ENCODE results near the gene PPEF2.
"Not testable (repeated sequence)": the region's sequence is repeated elsewhere in the genome, so short reads cannot be mapped to it uniquely, and the experiment has no call there.

Gene PPEF2

GRCh38 chr4:75891611-75892010 is 10.6 kb downstream of the PPEF2 start:
- DNase-seq = no peak

DNA sequence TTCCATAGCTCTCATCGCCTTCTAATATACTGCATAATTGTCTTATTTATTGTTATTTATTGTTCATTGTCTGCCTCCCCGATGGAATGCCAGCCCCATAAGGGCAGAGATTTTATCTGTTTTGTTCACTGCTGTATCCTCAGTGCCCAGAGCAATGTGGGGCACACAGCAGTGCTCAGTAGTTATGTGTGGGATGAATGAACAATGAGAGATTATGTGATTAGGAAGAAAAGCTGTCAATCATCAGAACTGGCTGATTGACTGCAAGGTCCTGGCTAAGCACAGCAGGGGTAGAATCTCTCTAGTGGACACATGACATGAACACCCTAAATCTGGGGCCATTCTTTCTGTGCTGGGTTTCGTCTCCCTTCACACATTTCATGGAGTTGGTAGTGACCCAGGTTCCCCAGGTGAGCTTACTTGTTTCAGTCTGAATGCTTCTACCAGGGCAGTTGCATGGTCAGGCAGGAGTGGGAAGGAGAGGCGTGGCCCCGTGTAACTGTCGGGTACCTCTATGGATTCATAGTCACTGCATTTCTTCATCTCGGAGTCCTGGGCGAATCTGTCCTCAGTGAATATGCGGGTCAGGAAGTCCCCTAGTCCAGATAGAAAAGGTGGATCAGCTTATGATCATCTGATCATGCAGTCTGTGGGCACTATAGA is 12.6 kb downstream of the PPEF2 start:
- no peak for DNase-seq

GRCh38 chr4:75886104-75886503 is 16.1 kb downstream of the PPEF2 start:
- no peak for DNase-seq

GRCh38 chr4:75881476-75881875 is 20.8 kb downstream of the PPEF2 start:
- DNase-seq = no peak

DNA sequence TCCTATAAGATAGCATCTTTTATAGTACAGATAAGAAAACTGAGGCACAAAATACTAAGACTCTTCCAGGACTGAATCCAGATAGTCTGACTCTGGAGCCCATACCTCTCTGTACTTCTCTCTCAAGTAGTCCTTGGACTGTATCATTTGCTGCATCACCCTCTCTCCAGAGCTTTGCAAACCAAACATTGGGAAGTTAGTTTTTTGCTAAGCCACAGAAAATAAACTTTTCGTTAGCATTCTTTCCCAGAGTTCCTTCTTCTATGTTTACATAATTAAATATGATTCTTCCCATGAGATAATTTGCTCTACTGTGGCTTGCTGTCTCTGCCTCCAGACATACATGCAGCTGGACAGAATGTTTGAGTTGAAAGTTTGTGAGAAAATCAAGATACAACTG is 22.0 kb downstream of the PPEF2 start:
- no peak for DNase-seq

DNA sequence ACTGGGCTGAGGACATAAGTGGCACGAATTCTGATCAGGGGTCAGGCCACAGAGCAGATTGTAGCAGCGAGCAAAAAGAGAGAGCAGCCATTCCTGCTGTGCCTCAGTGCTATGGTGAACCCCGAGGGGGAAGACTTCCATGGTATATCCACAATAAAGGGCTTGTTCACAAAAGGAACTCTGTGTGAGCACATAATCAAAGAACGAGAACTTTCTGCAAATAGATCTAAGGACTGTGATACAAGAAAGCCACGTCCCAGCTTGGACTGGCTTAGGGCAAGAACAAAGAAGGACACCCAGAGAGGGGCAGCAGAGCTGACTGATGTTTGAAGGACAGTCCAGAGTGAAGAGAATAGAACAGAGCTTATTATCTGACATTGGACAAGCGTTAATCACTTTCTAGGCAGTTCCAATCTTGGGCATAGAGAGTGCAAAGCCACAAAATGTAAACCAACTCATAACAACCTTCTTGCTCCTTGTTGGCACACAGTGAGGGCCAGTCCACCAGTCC is 24.0 kb downstream of the PPEF2 start:
- no peak for DNase-seq

DNA sequence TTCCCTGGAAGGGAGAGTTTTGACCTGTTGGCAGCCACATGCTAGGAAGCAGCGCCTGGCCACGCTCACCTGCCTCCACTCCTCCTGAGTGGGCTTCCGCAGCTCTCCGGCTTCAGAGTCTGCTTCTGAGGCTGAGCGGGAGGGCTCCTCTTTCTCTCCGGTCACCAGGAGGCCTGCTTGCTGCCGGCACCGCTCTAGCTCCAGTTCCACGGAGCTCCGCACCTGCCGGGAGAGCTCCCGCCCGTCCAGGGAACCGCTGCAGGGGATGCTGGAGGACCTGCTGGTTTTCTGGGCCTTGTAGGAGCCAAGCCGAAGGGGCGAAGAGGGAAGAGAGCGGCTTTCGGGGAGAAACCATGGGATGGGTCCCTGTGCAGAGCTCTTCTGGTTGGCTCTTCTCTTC is 26.0 kb downstream of the PPEF2 start:
- no peak for DNase-seq

- no peak for DNase-seq
Measured at GRCh38 chr4:75869100-75869499, 33.2 kb downstream of the PPEF2 start.

- DNase-seq = no peak
Measured at GRCh38 chr4:75867130-75867529, 35.1 kb downstream of the PPEF2 start.

- no peak for DNase-seq
Measured at GRCh38 chr4:75860606-75861005, 41.6 kb downstream of the PPEF2 start.

DNA sequence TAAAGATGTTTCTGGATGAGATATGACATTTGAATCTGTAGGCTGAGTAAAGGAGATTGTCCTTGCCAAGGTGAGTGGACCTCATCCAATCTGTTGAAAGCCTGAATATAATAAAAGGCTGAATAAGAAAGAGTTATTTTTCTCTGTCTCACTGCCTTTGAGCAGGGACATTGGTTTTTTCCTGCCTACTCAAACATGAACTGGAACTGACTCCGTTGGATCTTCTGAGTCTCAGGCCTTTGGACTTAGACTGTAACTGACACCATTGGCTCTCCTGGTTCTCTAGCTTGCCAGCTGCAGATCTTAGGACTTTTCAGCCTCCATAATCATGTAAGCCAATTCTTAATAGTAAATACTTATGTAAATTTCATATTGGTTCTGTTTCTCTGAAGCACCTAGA is 43.5 kb downstream of the PPEF2 start:
- DNase-seq = no peak

- DNase-seq = no peak
Measured at GRCh38 chr4:75849461-75849860, 52.8 kb downstream of the PPEF2 start.

DNA sequence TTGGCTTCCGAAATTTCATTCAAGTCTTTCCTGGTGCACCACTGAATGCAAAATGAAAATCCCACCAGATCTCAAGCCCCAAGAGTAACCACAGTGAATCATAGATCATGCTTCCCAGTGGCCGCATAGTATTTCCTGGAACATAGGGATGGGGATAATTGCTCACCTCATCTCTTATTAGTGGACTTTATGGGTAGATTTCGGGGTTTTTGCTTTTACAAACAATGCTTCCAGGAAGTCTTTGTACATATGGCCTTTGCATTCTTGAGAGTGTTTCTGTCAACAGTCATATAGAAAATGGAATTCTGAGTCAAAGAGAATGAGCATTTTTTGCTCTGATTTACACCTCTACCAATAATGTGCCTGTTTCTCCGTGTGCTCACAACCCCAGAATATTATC is 53.4 kb downstream of the PPEF2 start:
- DNase-seq = no peak

DNA sequence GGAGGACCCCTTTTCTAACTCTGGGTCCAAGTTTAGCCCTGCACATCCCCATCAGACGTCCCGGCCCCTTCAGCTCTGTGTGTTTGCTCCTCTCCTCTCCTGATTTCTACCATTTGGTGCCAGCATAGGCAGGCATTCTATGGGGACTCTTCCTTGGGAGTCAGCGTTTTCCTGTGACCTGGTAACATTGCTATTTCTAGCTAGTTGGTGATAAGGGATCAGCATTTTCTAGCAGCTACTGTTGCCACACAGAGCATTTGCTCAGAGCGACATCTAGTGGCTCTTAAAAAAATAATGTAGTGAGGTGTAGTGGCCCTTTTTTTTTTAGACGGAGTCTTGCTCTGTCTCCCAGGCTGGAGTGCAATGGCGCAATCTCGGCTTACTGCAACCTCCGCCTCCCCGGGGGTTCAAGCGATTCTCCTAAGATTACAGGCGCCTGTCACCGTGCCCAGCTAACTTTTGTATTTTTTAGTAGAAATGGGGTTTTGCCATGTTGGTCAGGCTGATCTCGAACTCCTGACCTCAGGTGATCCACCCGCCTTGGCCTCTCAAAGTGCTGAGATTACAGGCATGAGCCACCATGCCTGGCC is 54.0 kb downstream of the PPEF2 start:
- not testable (repeated sequence) for DNase-seq

DNA sequence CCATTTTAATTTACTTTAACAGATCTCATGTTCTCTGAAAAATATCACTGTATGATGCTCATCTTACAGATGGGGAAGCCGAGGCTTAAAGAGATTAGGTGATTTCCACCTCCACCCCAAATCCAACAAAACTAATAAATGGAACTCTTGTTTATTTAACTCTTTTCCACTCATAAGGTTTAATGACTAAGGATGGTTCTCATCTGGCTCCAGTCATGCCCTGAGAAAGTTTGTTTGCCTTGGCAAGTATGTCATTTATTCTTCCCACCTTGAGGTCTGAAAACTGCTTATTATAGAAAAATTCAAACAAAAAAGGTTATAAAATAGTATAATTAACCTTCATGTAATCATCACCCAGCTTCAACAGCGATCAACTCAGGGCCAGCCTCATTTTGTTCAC is 56.3 kb downstream of the PPEF2 start:
- no peak for DNase-seq

GRCh38 chr4:75844151-75844662 is 58.0 kb downstream of the PPEF2 start:
- DNase-seq = no peak

DNA sequence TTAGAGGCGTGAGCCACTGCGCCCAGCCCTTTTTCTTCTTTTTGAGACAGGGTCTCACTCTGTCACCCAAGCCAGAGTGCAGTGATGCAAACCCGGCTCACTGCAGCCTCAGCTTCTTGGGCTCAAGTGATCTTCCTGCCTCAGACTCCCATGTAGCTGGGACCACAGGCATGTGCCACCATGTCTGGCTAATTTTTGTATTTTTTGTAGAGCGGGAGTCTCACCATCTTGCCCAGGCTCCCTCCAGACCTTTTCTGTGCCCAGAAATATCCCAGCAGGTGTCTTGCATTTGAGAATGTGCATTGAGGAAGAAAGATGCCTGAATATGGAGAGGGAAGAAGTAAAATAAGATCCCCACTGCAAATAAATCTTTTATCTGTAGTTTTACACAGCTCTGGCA is 58.7 kb downstream of the PPEF2 start:
- DNase-seq = no peak

GRCh38 chr4:75841641-75842520 is 60.4 kb downstream of the PPEF2 start:
- DNase-seq = no peak

GRCh38 chr4:75834772-75835154 is 67.5 kb downstream of the PPEF2 start:
- no peak for DNase-seq

DNA sequence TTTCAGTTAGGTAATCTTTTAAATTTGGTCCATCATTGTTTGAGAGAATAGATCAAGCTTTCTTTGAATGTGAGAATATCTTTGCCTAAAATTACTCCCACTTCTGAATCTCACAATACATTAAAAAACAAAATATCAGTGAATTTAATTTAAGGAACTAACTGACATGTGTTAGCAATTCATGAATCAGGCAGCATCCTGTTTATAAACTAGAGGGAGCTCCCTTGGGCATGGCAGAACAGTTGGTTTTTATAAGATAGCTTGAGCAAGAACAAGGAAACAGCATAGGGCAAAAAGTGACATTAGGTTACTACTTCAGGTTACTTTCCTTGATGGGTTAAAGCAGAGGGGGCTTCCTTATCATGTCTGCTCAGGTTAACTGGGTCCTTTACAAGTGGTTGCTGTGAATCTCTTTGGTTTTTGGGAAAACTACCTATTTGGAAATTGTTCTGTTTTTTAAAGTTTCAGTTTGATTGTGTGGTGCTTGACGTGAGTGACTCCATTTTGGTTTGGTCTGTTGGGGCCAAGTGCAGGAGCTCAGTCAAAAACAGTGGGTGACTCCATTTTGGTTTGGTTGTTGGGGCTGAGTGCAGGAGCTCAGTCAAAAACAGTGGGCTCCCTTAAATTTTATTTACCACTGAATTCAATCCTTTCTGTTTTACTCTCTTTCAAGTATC is 68.0 kb downstream of the PPEF2 start:
- no peak for DNase-seq

GRCh38 chr4:75831856-75832405 is 70.3 kb downstream of the PPEF2 start:
- DNase-seq = no peak

- DNase-seq = no peak
Measured at GRCh38 chr4:75830906-75831305, 71.3 kb downstream of the PPEF2 start.

- DNase-seq = no peak
Measured at GRCh38 chr4:75823812-75824211, 78.4 kb downstream of the PPEF2 start.

All from stimulated activated CD4-positive, alpha-beta T cell treated with anti-CD3 and anti-CD28 coated beads, Interleukin-4, amount 100 ng/mL, for 1 hour (primary cell).